NCI-H1930 (cell line): ENCODE measurements around the gene TXNDC2.

ENCODE experiments used
- DNase-seq, 2 experiments: peaks; one replicate each; lab custom pipeline; 2025; lab: John Stamatoyannopoulos, UW

TXNDC2 gene

GRCh38 chr18:9860682-9861081 is 25.1 kb upstream of the TXNDC2 start:
- DNase-seq = no peak

- no peak for DNase-seq
Measured at GRCh38 chr18:9861157-9861556, 24.6 kb upstream of the TXNDC2 start.

- no peak for DNase-seq
Measured at GRCh38 chr18:9861933-9862332, 23.8 kb upstream of the TXNDC2 start.

GRCh38 chr18:9862686-9863085 is 23.1 kb upstream of the TXNDC2 start:
- DNase-seq = peak in 1 of 2 experiments; percentile 6

GRCh38 chr18:9863282-9863681 is 22.5 kb upstream of the TXNDC2 start:
- DNase-seq = no peak

GRCh38 chr18:9865764-9866490 is 19.8 kb upstream of the TXNDC2 start:
- no peak for DNase-seq

GRCh38 chr18:9866627-9867026 is 19.1 kb upstream of the TXNDC2 start:
- DNase-seq = no peak

GRCh38 chr18:9867071-9867594 is 18.6 kb upstream of the TXNDC2 start:
- no peak for DNase-seq

- no peak for DNase-seq
Measured at GRCh38 chr18:9868857-9869714, 16.7 kb upstream of the TXNDC2 start.

GRCh38 chr18:9869715-9870430 is 15.9 kb upstream of the TXNDC2 start:
- DNase-seq = no peak

GRCh38 chr18:9870431-9871008 is 15.3 kb upstream of the TXNDC2 start:
- no peak for DNase-seq

- no peak for DNase-seq
Measured at GRCh38 chr18:9871244-9871746, 14.5 kb upstream of the TXNDC2 start.

GRCh38 chr18:9872823-9873222 is 12.9 kb upstream of the TXNDC2 start:
- no peak for DNase-seq

- DNase-seq = no peak
Measured at GRCh38 chr18:9874728-9875127, 11.0 kb upstream of the TXNDC2 start.

- no peak for DNase-seq
Measured at GRCh38 chr18:9876212-9876866, 9.4 kb upstream of the TXNDC2 start.

- DNase-seq = no peak
Measured at GRCh38 chr18:9876867-9877654, 8.7 kb upstream of the TXNDC2 start.

GRCh38 chr18:9877655-9878014 is 8.1 kb upstream of the TXNDC2 start:
- DNase-seq = no peak

GRCh38 chr18:9878095-9878494 is 7.7 kb upstream of the TXNDC2 start:
- no peak for DNase-seq

- no peak for DNase-seq
Measured at GRCh38 chr18:9878783-9879242, 7.0 kb upstream of the TXNDC2 start.

- DNase-seq = no peak
Measured at GRCh38 chr18:9884090-9884489, 1.7 kb upstream of the TXNDC2 start.
